ENCODE measurements around the gene RIOK3.
"Not testable (repeated sequence)": the region's sequence is repeated elsewhere in the genome, so short reads cannot be mapped to it uniquely, and the experiment has no call there.

Gene RIOK3

DNA sequence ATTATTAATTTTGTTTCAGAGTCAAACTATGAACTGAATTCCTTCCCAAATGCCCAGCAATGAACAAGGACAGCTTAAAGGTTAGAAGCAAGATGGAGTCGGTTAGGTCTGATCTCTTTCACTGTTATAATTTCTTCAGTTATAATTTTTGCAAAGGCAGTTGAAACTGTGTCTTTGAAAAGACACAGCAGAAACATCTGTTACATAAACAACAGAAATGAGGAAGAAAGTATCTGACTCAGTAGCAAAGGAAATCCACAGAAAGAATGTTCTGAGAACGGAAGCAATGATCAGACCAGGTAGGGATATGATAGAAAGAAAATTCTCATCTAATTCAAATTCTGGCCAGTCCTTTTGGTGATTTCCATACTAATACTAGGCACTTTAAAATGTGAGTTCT, 45.0 kb downstream of the RIOK3 start:
- no peak for DNase-seq (ENCODE audit: low read depth)

DNA sequence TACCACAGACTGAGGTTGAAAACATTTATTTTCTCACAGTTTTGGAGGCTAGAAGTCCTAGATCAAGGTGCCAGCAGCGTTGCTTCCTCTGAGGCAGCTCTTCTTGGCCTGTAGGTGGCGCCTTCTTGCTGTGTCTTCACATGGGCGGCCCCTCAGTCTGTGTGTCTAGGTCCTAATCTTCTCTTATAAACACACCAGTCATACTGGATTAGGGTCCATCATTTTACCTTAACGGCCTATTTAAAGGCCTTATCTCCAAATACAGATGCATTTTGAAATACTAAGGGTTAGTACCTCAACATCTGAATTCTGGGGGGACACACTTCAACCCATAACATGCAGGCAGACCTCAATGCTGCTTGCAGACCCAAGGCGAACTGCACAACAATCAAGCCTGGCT, 45.8 kb downstream of the RIOK3 start:
- peak; percentile 58 for DNase-seq (ENCODE audit: low read depth)

DNA sequence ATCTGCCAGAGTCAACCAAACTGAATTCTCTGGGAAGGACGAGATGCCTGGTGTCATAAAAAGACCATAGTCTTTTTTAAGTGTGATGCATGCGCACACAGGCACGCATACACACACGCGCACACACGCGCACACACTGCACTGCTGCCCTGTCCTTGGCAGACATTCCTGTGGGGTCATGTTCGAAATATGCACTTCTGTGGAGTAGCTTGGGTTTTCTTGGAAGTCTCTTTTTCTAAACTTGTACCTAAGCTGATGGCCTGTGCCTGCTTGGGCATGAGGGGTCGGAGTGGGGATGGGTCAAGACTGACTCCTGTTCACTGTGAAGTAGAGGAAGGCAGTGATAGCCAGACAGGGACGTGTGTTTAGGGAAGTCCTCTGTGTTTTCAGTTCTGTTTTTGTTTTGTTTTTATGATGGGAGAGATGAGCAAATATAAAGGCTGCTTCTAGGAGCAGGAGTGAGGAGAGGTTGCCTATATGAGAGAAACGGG, 46.2 kb downstream of the RIOK3 start:
- DNase-seq (ENCODE audit: low read depth) = no peak

DNA sequence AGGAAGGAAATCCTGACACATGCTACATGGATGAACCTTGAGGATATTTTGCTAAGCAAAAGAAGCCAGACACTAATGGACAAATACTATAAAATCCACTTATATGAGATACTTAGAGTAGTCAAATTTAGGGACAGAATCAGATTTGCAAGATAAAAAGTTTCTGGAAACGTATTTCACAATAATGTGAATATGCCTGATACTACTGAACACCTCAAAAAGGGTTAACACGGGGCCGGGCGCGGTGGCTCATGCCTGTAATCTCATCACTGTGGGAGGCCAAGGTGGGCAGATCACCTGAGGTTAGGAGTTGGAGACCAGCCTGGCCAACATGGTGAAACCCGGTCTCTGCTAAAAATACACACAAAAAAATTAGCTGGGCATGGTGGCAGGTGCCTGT, 48.5 kb downstream of the RIOK3 start:
- no peak for DNase-seq (ENCODE audit: low read depth)

DNA sequence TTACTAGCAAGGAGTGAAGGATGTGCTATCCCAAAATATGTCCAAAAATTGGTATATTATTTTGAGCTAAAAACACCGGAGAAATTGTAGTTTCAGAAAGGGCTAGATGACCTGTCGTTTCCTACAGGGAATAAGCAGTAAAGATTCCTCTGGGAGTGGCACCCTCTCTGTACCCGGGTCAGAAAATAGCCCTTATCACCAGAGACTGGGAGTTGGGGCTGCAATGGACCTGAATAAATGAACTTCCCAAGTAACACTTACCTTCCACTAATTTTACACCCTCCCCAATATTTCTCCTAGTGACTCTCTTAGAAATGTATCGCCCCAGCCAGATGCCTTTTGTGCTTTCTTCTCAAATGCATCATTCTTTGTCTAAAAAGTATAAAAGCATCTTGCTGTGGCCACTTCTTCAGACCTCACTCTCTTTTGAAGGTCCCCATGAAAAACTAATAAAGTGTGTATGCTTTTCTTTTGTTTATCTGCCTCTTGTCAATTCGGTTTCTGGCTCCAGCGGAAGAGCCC, 49.5 kb downstream of the RIOK3 start:
- DNase-seq (ENCODE audit: low read depth) = no peak

DNA sequence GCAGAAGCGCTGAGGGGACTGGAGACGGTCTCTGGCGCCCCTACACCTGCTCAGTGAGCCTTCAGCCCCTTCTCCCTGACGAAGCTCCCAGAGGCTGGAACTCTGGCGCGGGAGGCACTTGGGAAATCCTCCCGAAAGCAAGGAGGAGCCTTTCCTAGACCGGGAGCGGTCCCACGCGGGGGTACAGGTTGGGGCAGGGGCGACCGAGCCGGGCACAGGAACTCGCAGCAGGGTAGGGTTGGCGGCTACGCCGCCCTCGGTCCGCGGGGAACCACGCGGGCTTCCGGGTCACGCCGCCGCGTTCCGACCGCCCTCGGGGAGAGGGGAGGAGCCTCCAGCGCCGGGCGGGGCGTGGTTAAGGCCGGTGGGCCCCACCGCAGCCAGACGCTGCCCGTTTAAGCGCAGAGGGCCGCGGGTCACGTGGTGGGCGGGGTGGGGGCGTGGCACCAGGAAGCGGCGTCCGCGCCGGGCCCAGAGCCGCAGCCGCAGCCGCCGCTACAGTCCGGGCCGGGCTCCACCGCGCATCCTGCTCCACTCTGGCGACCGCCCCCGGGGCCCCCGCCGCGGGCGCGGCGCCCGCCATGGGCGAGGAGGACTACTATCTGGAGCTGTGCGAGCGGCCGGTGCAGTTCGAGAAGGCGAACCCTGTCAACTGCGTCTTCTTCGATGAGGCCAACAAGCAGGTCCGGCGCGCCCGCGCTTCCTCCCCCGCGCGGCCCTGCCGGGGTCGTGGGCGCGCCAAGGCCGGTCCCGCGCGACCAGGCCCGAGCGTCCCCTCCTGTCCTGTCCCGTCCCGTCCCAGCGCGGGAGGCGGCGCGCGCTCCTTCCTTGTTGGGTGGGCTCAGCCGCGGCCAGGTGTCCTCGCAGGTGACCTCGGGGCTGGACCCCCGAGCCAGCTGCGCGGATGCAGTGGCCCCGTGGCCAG, 50.2 kb downstream of the RIOK3 start, which contains the start of gene RMC1:
RMC1 (plus strand) TSS at position 474 of the 925 bp plus-strand sequence; CDS start at position 582, 108 bp downstream.
- peak; percentile 97 for DNase-seq (ENCODE audit: low read depth)

DNA sequence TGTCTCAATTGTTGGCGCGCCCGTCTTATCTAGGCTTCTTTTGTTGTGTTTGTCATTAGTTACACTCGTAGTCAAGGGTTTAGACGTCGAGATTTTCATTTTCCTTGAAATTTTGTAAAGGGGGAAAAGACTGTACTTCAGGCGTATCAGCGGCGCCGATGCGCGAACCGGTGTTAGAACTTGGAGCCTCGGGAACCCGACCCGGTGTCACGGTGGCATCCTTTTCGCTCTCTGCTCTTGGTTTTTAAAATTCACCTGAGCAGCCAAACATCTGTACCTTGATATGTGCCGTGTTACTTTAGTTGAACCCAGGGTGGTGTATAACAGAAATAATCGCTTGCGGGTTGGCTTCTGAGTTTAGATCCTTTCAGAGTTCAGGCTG, 50.9 kb downstream of the RIOK3 start:
- no peak for DNase-seq (ENCODE audit: low read depth)

DNA sequence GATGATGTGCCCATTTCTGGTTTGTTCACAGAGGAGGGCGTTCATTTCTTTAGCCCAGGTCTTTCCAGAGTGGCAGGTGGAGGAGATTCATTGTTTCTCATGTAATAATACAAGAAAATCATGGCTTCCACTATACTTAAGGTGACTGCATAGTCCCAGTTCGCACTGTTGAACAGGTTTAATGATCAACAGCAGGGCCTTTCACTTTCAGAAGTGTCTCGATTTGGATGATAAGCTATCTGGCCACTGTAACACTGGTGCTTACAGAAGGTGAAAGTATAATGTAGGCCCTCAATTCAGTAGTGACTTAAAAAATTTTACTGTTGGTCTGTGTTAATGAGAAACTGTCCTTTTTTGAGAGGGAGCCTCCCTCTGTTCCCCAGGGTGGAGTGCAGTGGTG, 51.6 kb downstream of the RIOK3 start:
- no peak for DNase-seq (ENCODE audit: low read depth)

DNA sequence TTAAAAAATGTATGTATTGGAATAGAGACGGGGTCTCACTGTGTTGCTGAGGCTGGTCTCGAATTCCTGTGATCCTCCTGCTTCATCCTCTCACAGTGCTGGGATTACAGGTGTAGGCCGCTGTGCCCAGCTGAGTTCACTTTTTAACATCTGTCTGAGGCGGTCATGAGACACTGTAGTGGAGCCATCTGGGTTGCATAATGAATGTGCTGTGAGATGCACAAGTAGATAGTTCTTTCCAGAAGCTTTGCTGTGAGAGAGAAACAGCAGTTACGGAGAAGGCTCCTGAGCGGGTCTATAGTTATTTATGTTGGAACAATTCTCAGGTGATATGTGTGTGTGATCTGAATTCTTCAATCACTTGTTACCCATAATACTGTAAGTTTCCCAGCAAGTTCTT, 53.3 kb downstream of the RIOK3 start:
- no peak for DNase-seq (ENCODE audit: low read depth)

DNA sequence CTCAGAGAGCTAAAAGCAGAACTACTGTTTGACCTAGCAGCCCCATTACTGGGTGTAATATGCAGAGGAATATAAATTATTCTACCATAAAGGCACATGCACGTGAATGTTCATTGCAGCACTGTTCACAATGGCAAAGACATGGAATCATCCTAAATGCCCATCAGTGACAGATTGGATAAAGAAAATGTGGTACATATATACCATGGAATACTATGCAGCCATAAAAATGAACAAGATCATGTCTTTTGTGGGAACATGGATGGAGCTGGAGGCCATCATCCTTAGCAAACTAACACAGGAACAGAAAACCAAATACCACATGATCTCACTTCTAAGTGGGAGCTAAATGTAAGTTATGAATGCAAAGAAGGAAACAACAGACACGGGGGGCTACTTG, 57.8 kb downstream of the RIOK3 start:
- not testable (repeated sequence) for DNase-seq (ENCODE audit: low read depth)

DNA sequence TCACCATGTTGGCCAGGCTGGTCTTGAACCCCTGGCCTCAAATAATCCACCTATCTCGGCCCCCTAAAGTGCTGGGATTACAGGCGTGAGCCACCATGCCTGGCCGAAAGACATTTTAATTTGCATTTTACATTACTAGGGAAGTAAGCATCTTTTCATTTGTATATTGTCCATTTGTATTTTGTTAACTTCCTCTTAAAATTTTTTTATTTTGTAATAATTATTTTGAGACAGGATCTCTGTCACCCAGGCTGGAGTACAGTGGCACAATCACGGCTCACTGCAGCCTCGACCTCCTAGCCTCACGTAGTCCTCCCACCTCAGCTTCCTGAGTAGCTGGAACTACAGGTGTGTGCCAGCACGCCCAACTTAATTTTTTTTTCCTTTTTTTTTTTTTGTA, 59.1 kb downstream of the RIOK3 start:
- DNase-seq (ENCODE audit: low read depth) = not testable (repeated sequence)

DNA sequence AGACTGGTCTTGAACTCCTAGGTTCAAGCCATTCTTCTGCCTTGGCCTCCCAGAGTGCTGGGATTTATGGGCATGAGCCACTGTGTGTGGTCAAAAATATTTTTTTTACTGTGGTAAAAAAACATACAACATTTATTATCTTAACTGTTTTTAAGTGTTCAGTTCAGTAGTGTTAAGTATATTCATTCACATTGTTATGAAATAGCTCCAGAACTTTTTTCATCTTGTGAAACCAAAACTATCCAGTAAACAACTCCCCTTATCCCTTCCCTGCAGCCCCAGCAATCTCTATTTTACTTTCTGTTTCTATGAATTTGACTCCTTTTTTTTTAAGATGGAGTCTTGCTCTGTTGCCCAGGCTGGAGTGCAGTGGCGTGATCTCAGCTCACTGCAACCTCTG, 59.6 kb downstream of the RIOK3 start:
- DNase-seq (ENCODE audit: low read depth) = no peak

DNA sequence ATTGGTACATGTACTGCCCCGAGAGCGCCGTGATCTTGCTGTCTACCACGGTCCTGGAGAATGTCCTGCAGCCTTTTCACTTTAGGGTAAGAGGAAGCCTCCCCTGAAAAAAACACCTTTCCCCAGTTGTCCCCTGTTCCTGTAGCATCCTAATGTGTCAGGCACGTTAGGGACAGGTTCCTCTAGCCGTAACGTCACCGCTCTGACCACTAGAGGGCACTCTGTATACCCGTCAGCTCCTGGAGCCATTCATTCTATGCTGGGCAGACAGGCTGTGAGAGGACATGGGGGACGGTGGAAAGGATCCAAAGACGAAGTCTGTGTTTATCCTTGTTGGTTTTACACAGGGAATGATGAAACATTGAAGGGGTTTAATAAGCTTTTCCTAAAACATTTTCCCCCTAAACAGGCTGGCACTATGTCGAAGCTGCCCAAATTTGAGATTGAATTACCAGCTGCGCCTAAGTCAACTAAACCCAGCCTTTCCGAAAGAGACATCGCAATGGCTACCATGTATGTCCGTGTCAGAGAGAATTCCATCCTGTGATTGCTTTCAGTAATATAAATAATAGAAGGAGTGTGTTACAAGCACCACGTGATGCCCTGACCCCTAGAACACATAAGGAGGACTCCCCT, 62.9 kb downstream of the RIOK3 start:
- DNase-seq (ENCODE audit: low read depth) = peak; percentile 63

DNA sequence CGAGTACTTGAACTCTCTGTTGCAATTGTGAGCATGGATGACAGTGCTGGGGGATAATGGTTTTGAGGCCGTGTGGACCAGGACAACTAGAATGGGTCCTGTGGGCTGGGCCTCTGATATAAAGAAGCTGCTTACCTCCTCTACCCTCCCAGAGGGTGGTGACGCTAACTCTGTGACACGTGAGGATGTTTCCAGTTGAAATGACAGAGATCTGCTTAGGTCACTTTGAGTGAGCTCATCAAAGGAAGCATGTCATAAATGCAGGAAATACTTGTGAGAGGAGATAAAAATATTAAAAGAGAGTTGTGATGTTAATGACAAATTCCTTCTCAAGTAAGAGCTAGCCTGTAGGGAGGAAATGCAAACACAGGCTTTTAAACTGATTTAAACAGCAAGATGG, 66.6 kb downstream of the RIOK3 start:
- no peak for DNase-seq (ENCODE audit: low read depth)

DNA sequence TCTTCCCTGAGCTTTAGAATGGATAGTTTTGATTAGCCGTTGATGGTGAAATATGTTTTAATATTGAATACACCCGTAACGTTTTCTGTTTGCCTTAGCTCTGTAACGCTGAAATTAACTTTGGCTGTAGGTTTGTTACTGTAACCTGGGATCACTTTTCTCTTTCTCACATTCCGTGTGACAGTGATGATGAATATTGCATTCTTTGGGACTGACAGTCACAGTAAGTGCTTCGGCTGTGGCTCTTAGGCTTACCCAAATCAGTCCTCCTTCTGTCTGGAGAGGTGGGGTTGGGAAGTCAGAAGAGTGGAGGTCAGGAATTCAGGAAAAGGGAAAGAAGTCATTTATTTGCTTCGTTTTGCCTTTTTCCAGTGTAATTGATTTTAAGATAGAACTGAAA, 68.2 kb downstream of the RIOK3 start:
- DNase-seq (ENCODE audit: low read depth) = no peak

DNA sequence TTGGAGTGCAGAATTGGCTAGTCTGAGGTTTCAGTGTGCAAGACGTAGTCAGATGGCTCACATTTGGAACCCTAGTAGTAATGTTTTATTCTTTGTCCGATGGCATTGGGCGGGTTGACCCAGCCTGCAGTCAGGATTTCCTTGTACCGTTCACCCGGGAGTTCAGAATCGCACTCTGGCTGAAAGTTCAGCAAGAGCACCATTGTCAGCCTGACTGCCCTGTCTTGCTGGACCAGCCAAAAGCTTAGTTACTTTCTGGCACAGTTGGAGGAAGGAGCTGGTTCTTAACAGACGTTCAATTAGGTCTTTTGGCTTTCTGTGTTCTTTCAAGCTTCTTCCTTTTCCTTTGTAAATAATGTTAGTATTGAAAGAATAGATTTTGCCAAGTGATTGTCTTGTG, 68.8 kb downstream of the RIOK3 start:
- no peak for DNase-seq (ENCODE audit: low read depth)

DNA sequence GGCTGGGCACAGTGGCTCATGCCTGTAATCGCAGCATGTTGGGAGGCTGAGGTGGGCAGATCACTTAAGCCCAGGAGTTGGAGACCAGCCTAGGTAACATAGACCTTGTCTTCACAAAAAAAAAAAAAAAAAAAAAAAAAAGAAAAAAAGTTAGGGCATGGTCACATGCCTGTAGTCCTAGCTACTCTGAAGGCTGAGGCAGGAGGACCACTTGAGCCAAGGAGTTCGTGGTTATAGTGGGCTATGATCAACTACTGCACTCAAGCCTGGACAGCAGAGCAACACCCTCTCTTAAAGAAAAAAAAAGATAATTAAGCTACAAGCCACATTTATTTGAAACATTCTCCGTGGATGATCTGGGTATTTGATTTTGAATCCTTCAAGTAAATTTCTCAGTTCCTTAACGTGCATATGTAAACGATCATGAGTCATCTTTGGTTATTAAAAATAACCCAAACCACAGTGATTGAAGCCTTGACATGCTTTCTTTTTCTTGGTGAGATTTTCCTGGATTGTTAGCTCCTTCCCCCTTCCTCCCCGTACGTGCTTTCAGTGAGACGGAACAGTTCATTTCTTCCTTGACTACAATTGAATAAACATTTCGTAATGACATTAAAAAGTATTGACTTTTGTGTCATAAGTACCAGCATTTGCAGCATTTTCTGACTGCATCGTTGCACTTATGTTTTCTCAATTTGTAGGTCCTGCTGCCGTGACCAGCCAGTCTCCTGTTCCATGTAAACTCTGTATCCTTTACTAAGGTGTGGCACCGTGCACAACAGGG, 70.5 kb downstream of the RIOK3 start:
- DNase-seq (ENCODE audit: low read depth) = no peak

DNA sequence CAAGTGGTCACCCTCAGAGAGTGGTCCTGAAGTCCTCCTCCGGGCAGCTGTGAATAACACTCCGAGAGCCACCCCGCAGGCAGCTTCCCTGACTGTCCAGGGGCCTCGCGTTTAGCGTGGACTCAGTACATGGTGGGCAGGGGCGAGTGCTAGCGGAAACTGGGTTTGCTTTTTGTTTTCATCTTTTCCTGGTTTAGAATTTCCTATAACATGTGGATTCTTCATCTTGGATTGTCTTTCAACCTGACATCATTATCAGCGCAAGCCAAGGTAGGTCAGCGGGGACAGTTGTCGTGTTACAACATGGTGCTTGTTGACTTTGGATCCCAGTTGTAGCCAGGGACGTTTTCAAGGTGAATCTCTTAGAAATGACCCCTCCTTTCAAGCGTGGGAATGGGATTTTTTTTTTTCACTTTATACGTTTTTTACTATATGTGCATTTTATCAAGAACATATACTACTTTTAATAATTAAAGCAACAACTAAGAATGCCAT, 71.2 kb downstream of the RIOK3 start:
- DNase-seq (ENCODE audit: low read depth) = no peak

DNA sequence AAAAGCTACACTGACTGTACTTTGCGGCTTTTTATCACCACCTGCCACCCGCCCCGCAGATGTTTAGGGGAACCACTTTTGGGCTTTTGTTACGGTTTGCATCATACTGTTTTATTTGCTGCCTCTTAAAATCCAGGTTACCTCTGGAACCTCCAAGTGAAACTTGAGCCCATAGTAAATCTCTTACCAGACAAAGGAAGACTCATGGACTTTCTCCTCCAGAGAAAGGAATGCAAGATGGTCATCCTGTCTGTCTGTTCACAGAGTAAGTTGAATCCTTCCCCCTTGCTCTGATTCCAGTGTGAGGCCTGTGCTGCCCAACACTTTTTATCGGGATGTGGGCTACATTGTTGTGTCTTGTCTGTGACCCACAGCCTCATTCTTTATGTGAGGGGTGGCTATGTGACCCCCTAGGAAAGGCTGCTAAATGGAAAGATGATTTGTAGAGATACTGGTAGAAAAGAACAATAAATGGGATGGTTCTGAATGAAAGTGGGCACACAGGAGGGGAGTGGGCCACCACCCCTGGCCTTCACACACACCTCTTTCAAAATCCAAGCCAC, 73.5 kb downstream of the RIOK3 start:
- DNase-seq (ENCODE audit: low read depth) = no peak

DNA sequence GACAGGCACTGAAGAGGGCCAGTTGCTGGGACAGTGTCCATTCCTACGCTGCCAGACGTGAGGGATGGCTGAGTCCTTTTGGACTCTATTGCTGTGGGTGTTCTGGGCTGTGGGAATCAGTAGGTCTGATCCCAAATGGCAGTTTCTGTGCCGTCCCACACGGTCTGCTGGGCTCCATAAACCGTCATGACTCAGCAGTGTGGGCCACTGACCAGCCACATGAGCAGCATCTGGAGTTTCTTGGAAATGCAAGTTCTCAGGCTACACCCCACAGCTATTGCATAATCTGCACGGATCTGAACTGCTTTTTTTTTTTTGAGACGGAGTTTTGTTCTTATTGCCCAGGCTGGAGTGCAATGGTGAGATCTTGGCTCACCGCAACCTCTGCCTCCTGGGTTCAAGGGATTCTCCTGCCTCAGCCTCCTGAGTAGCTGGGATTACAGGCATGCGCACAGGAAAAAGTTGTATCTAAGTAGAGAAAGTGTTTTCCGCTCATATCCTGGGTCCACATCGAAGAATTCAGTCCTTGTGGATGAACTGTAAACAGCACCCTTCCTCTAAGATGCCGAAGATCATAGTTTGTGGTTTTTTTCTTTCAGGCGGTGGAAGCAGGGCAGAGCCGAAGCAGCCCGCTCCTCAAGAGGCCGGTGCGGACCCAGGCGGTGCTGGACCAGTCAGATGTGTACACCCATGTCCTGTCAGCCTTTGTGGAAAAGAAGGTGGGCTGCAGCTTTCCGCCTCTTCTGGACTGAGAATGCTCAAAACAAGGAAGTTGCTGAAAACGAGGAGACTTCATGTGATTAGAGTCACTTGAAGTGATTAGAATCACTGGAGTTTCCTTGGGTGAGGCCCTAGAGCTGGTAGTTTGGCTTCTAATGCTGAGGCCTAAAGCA, 75.7 kb downstream of the RIOK3 start:
- DNase-seq (ENCODE audit: low read depth) = no peak

DNA sequence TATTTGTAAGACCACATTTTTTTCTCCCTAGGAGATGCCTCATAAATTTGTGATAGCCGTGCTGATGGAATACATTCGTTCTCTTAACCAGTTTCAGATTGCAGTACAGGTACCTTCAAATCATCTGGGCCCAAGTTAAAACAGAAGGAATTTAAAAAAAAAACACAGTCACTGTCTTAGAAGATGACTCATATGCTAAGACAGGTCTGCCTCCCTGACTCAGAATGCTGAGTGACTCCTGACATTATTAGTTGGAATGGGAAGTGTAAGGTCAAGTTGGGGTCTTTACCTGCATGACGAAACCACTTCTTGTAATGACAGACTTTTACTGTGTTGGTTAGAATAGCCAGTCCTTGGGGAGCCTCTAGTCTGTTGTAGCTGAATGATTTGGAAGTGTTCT, 76.5 kb downstream of the RIOK3 start:
- no peak for DNase-seq (ENCODE audit: low read depth)
